Right lobe of liver (tissue), 4 donors: ENCODE results near the gene KIAA0513.

ENCODE experiments used
- POLR2A ChIP-seq: fragments of 450-650 bp; IDR thresholded peaks from one replicate; pipeline ENCODE4 v1.6.1; 2017; ENCODE audit warnings: antibody characterized with exemption, mild to moderate bottlenecking
- TF ChIP-seq, protein P1 (sequence below), 4 donors: fragments of 200-600 bp in 3 of 4; fragments of 450-650 bp in 1 of 4; IDR thresholded peaks; one replicate each; pipeline versions ENCODE4 v1.5.1 to v1.8.0; 2016 to 2022; ENCODE audit warnings: antibody characterized with exemption in 4 of 4, mild to moderate bottlenecking in 2 of 4
- donor health status: DM: no; HTN: no; CAD: no.
- donor health status: DM: no; HTN: no; CAD: no.
- donor health status: DM: no; HTN: yes; CAD: no.

DNA sequence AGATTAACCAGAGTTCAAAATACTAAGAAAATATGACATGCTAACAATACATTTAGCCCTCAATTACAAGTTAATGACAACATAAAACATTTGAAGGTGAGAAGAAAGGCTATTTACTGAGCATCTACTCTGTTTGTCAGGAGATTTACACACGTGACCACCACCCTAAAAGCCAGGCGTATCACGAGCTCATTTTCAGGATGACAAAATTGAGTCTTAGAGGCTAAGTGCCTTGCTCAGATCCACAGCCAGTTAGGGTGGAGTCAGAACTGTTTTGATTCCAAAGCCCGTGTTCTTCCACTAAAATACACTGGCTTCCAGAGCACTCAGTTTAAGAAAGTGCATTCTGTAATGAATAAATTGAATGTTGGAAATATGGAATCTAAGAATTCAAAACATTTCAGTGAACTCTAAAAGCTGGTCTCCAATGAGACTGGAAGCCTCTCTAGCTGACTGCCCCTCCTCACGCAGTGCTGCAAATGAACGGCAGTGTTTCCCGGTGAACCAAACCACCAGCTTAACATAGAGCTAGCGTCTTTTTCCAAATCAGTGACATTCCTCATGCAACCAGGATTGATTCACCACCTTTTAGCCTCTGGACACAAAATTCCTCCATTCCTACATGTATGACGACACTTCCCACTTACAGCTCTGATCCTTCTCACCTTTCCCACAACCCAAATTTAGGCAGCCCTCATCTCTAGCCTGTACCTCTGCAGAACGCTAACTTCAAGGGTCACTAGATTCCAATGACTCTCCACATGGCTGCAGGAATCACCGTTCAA is 22.1 kb upstream of the KIAA0513 start:
- TF ChIP-seq, protein P1, sequence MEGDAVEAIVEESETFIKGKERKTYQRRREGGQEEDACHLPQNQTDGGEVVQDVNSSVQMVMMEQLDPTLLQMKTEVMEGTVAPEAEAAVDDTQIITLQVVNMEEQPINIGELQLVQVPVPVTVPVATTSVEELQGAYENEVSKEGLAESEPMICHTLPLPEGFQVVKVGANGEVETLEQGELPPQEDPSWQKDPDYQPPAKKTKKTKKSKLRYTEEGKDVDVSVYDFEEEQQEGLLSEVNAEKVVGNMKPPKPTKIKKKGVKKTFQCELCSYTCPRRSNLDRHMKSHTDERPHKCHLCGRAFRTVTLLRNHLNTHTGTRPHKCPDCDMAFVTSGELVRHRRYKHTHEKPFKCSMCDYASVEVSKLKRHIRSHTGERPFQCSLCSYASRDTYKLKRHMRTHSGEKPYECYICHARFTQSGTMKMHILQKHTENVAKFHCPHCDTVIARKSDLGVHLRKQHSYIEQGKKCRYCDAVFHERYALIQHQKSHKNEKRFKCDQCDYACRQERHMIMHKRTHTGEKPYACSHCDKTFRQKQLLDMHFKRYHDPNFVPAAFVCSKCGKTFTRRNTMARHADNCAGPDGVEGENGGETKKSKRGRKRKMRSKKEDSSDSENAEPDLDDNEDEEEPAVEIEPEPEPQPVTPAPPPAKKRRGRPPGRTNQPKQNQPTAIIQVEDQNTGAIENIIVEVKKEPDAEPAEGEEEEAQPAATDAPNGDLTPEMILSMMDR (IDR thresholded peaks at IDR 0.05): no peak
- no peak for TF ChIP-seq POLR2A
